SU-DHL-6 (cell line): Measurements from ENCODE around the gene LHX6.

Experiments used
- H2AFZ ChIP-seq: fragments of 200-600 bp; sonication (generic); 2 replicates; pipeline ENCODE4 v1.6.1; 2014; ENCODE audit warnings: low read depth, mild to moderate bottlenecking, moderate library complexity, mixed read lengths, antibody characterized with exemption, low read length; ENCODE audit not compliant: severe bottlenecking
- H3F3A ChIP-seq: fragments of 200-600 bp; shearing (Covaris generic); 2 replicates; pipeline ENCODE4 v1.6.0; 2016; ENCODE audit warnings: antibody characterized with exemption, mild to moderate bottlenecking; ENCODE audit not compliant: insufficient read depth
- H3K27ac ChIP-seq: fragments of 200-600 bp; sonication (generic); 2 replicates; pipeline ENCODE4 v1.5.1; 2016; ENCODE audit warnings: low read depth, mild to moderate bottlenecking, low read length, moderate library complexity, mixed read lengths
- H3K27me3 ChIP-seq: fragments of 200-600 bp; sonication (generic), shearing (Covaris generic); 2 replicates; pipeline ENCODE4 v1.6.0; 2014; ENCODE audit warnings: mild to moderate bottlenecking, low read length
- H3K36me3 ChIP-seq: fragments of 200-600 bp; sonication (generic); 2 replicates; pipeline ENCODE4 v1.6.1; 2014; ENCODE audit warnings: mild to moderate bottlenecking, low read length, mixed read lengths
- H3K4me2 ChIP-seq: fragments of 300-600, 200-600 bp; shearing (Covaris generic), sonication (generic); 2 replicates; pipeline ENCODE4 v1.6.0; 2014; ENCODE audit warnings: low read length, low read depth, mild to moderate bottlenecking; ENCODE audit not compliant: poor library complexity, severe bottlenecking
- H3K4me3 ChIP-seq: fragments of 200-600 bp; sonication (generic); 2 replicates; pipeline ENCODE4 v1.5.1; 2014; ENCODE audit warnings: antibody characterized with exemption, low read length, mild to moderate bottlenecking, mixed read lengths; ENCODE audit not compliant: insufficient read depth, poor library complexity, severe bottlenecking
- H3K79me2 ChIP-seq: fragments of 200-600 bp; sonication (generic); 2 replicates; pipeline ENCODE4 v1.6.1; 2014; ENCODE audit warnings: mild to moderate bottlenecking, low read length, moderate library complexity; ENCODE audit not compliant: insufficient read depth
- H3K9ac ChIP-seq: fragments of 200-600 bp; sonication (generic); 2 replicates; pipeline ENCODE4 v1.7.0; 2014; ENCODE audit warnings: mild to moderate bottlenecking, low read length
- H3K9me2 ChIP-seq: fragments of 200-600 bp; sonication (generic); replicated peaks from 2 replicates; pipeline ENCODE4 v1.6.1; 2014; ENCODE audit warnings: low read length; ENCODE audit not compliant: insufficient read depth
- H3K9me3 ChIP-seq: fragments of 200-600 bp; sonication (generic); 2 replicates; pipeline ENCODE4 v1.6.1; 2014; ENCODE audit warnings: low read length, mixed read lengths; ENCODE audit not compliant: insufficient read depth
- H4K20me1 ChIP-seq: fragments of 200-600 bp; sonication (generic); 2 replicates; pipeline ENCODE4 v1.6.1; 2014; ENCODE audit warnings: low read depth, mild to moderate bottlenecking, antibody characterized with exemption, low read length, moderate library complexity, mixed read lengths
- EZH2phosphoT487 ChIP-seq: fragments of 200-600 bp; sonication (generic), shearing (Covaris generic); conservative IDR thresholded peaks from 2 replicates; pipeline ENCODE4 v1.6.1; 2018; ENCODE audit warnings: mild to moderate bottlenecking, antibody characterized with exemption, low read length, moderate library complexity, mixed read lengths
- TF ChIP-seq, protein P1 (sequence below): fragments of 200-600 bp; sonication (generic); IDR thresholded peaks from one replicate; pipeline ENCODE4 v1.5.1; 2017; ENCODE audit warnings: antibody characterized with exemption, mild to moderate bottlenecking, low read length, moderate library complexity; ENCODE audit not compliant: insufficient read depth, poor library complexity, severe bottlenecking

Gene LHX6

DNA sequence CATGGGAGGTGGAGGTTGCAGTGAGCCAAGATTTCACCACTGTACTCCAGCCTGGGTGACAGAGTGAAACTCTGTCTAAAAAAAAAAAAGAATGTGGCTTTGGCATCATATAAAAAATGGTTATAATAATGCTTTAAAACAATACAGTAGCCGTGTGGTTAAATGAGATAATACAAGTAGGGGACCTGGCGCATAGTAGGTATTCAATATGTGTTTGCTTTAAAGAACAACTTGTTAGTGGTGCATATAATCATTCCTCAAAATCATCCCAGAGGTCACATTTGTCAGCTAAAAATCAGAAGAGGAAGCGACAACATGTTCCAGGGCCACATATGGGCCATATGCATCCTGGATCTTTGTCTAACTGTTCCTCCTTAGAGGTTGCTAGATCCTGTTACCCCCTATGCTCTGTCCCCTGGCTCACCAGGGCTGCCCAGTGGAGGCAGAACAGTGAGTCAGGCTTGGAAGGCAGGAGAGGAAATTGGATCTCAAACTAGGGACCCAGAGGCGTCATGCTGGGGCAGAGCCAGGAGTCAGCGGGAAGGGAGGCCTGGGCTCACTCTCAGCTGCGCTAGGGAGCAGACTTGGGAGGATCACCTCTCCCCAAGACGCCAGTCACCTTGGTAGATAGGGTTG lies 27.7 kb downstream of the LHX6 start:
- Histone ChIP-seq H3K9me2 (no peaks in the 10 kb centered on the region), H3K27ac (no peak overlapping the region), H3K4me2 (no peak overlapping the region), H3K36me3 (no peaks in the 10 kb centered on the region), H3K27me3 (no peaks in the 10 kb centered on the region), H3K4me3 (no peak overlapping the region), H2AFZ (no peak overlapping the region), H3F3A (no peaks in the 10 kb centered on the region), H4K20me1 (no peaks in the 10 kb centered on the region), H3K9me3 (no peaks in the 10 kb centered on the region), H3K9ac (no peak overlapping the region), H3K79me2 (no peaks in the 10 kb centered on the region)
- TF ChIP-seq EZH2phosphoT487: no peak
- TF ChIP-seq, protein P1, sequence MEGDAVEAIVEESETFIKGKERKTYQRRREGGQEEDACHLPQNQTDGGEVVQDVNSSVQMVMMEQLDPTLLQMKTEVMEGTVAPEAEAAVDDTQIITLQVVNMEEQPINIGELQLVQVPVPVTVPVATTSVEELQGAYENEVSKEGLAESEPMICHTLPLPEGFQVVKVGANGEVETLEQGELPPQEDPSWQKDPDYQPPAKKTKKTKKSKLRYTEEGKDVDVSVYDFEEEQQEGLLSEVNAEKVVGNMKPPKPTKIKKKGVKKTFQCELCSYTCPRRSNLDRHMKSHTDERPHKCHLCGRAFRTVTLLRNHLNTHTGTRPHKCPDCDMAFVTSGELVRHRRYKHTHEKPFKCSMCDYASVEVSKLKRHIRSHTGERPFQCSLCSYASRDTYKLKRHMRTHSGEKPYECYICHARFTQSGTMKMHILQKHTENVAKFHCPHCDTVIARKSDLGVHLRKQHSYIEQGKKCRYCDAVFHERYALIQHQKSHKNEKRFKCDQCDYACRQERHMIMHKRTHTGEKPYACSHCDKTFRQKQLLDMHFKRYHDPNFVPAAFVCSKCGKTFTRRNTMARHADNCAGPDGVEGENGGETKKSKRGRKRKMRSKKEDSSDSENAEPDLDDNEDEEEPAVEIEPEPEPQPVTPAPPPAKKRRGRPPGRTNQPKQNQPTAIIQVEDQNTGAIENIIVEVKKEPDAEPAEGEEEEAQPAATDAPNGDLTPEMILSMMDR: no peak

DNA sequence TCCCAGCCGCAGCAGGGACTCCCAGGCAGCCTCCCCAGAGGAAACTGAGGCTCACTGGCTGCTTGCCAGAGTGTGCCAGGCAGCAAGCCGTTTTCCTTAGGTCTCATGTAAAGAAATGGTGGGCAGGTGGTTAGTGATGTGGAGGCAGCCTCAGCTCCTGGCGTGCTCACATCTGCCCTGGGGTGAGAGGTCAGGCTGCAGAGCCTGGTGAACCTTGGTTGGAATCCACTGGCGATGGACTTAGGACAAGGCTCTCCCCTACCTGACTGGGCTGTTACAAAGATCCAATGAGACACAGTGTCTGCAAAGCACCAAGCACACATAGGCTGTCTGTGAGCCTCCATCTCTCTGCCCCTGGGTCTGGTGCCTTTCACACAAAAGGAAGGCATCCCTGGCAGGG lies 30.9 kb downstream of the LHX6 start:
- Histone ChIP-seq H3K36me3 (no peaks in the 10 kb centered on the region), H4K20me1 (no peaks in the 10 kb centered on the region), H3K9me3 (no peaks in the 10 kb centered on the region), H3K79me2 (no peaks in the 10 kb centered on the region), H3F3A (no peaks in the 10 kb centered on the region), H3K9ac (no peak overlapping the region), H3K4me2 (no peak overlapping the region), H2AFZ (no peak overlapping the region), H3K4me3 (no peak overlapping the region), H3K9me2 (no peaks in the 10 kb centered on the region), H3K27ac (no peak overlapping the region), H3K27me3 (no peaks in the 10 kb centered on the region)
- no peak for TF ChIP-seq EZH2phosphoT487
- TF ChIP-seq, protein P1: no peak

DNA sequence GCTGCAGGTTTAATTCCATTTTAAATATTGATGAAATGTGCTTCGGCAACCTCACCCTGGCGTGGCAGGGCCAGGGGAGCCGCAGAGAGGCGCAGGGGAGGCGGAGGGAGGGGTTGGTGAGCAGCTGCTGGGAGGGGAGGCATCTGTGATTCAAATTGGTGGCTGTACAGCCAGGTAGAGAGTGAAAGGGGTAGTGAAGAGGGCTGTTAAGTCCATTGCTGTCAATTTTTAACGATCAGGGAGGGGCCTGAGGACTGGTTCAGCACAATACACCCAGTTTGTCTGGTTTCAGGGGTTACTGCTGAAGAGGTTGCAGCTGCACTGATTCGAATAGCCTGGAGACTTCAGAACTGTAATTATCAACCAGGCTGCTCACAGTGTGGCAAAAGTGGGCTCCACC lies 31.3 kb downstream of the LHX6 start:
- H3K4me3 ChIP-seq: no peak overlapping the region
- no peaks in the 10 kb centered on the region for H4K20me1 ChIP-seq
- TF ChIP-seq EZH2phosphoT487: no peak
- TF ChIP-seq, protein P1: no peak
- no peak overlapping the region for H3K27ac ChIP-seq
- H3K9me2 ChIP-seq: no peaks in the 10 kb centered on the region
- no peak overlapping the region for H3K9ac ChIP-seq
- no peaks in the 10 kb centered on the region for H3K9me3 ChIP-seq
- no peaks in the 10 kb centered on the region for H3K79me2 ChIP-seq
- H3K4me2 ChIP-seq: no peak overlapping the region
- no peaks in the 10 kb centered on the region for H3K36me3 ChIP-seq
- H3K27me3 ChIP-seq: no peaks in the 10 kb centered on the region
- no peaks in the 10 kb centered on the region for H3F3A ChIP-seq
- no peak overlapping the region for H2AFZ ChIP-seq
